Psoas muscle (tissue), 8 donors: ENCODE results near the gene SIPA1L3. TPM values are rescaled to one million over a fixed set of nuclear protein-coding genes. Genes with fewer than 3 reads are reported as not detected.

Experiments
- ATAC-seq, 4 donors: fragments of 200-7000 bp; cut with Tn5 transposase; one replicate each; pipeline ENCODE4 v1.9.1; 2020; ENCODE audit warnings: moderate library complexity in 3 of 4, mild to moderate bottlenecking in 2 of 4
- DNase-seq, 2 donors: peaks; one replicate each; pipeline ENCODE4 v3.0.0-alpha.2; 2020
- H3K27ac ChIP-seq: fragments of 200-600 bp; one replicate; pipeline ENCODE4 v1.8.0; 2022
- H3K27me3 ChIP-seq, 3 donors: fragments of 200-600 bp in 1 of 3; one replicate each; pipeline versions ENCODE4 v1.6.1 to v1.8.0; 2013 to 2022; ENCODE audit warnings: low read length in 2 of 3, mild to moderate bottlenecking in 2 of 3, moderate library complexity in 1 of 3; ENCODE audit not compliant: insufficient read depth in 3 of 3
- H3K36me3 ChIP-seq, 2 donors: fragments of 200-600 bp in 1 of 2; one replicate each; pipeline versions ENCODE4 v1.6.1 to v1.8.0; 2013 to 2022; ENCODE audit warnings: low read depth in 1 of 2, mild to moderate bottlenecking in 1 of 2, moderate library complexity in 1 of 2; ENCODE audit not compliant: insufficient read depth in 1 of 2
- H3K4me1 ChIP-seq: fragments of 200-600 bp; one replicate; pipeline ENCODE4 v1.8.0; 2022
- H3K4me3 ChIP-seq: fragments of 200-600 bp; one replicate; pipeline ENCODE4 v1.8.0; 2022; ENCODE audit warnings: mild to moderate bottlenecking
- H3K9me3 ChIP-seq: fragments of 200-600 bp; one replicate; pipeline ENCODE4 v1.8.0; 2022
- CTCF ChIP-seq: fragments of 200-600 bp; IDR thresholded peaks from one replicate; pipeline ENCODE4 v1.8.0; 2022; ENCODE audit warnings: antibody characterized with exemption
- WGBS, 3 donors: extraction: QIAGEN DNeasy Blood & Tissue Kit; methylation state at CpG; one replicate each; pipeline versions ENCODE4 v1.1.6 to v1.1.7; 2013; 5-methylcytosine and 5-hydroxymethylcytosine counted together
- intact Hi-C, 2 donors: fragments of 100-400 bp; cut with DNase I; formaldehyde crosslinking; loops; one replicate each; pipeline versions ENCODE4 v1.11.0 to v1.14.2; 2022
- polyA plus RNA-seq, 3 donors: library from polyadenylated mRNA; stranded (reverse); fragments of 200-250 nt; gene quantifications; one replicate each; pipeline ENCODE4 v1.2.3, GENCODE V29; 2013
- total RNA-seq, 4 donors: library from RNA; stranded (reverse); fragmentation: NEBNext Ultra II Directional in 2 of 4; extraction: Animal tissue kit (Norgen Biotek cat#: 25700) in 2 of 4; gene quantifications; one replicate each; pipeline versions ENCODE4 v1.2.1 to v1.2.4, GENCODE V29; 2021 to 2023
- donor health status: healthy with polysubstance abuse.
- donor health status: DM: no; HTN: no; CAD: no; lungs with moderate emphysema.
- donor health status: Bipolar disorder and iron deficiency.
- donor health status: healthy.
- donor health status: DM: yes; HTN: yes; CAD: no.
- donor health status: DM: no; HTN: no; CAD: no.
- donor health status: DM: no; HTN: no; CAD: no.
- donor health status: DM: yes; HTN: yes; CAD: no.

Gene SIPA1L3
- total and polyA plus RNA-seq, 7 donors, result 2.9 to 28.2 (median 8.3) TPM

- WGBS, 3 donors, result 91 to 97% (median 97%) methylated on average over 13 of the region's 13 CpGs
- intact Hi-C loops, result no loop called here
Observed at GRCh38 chr19:38194061-38194701, 287.2 kb downstream of the SIPA1L3 start.

GRCh38 chr19:38195237-38195636 is 288.2 kb downstream of the SIPA1L3 start:
- Histone ChIP-seq H3K27me3 (no peaks in the 10 kb centered on the region), H3K4me3 (no peak overlapping the region), H3K4me1 (no peaks in the 10 kb centered on the region), H3K9me3 (no peaks in the 10 kb centered on the region), H3K36me3 (peaks cover 3 to 37% of the 10 kb centered on the region in 2 donors), H3K27ac (no peak overlapping the region)
- DNase-seq (no peak), ATAC-seq (no peak)
- TF ChIP-seq CTCF, result no peak
- WGBS, 3 donors, result 79 to 92% (median 92%) methylated on average over 10 of the region's 10 CpGs
- intact Hi-C loops, result no loop called here

More at GRCh38 chr19:38194061-38194701, 287.2 kb downstream of the SIPA1L3 start:
- Histone ChIP-seq H3K4me3 (no peak overlapping the region), H3K27ac (no peak overlapping the region), H3K36me3 (peaks cover 3 to 30% of the 10 kb centered on the region in 2 donors), H3K9me3 (no peaks in the 10 kb centered on the region), H3K4me1 (no peaks in the 10 kb centered on the region), H3K27me3 (no peaks in the 10 kb centered on the region)
- no peak for ATAC-seq
- no peak for TF ChIP-seq CTCF
- no peak for DNase-seq

- H3K4me1 ChIP-seq, result no peaks in the 10 kb centered on the region
- H3K27me3 ChIP-seq, result no peaks in the 10 kb centered on the region
- TF ChIP-seq CTCF, result no peak
- H3K36me3 ChIP-seq, result peaks cover 6 to 47% of the 10 kb centered on the region in 2 donors
- H3K9me3 ChIP-seq, result no peaks in the 10 kb centered on the region
- ATAC-seq (no peak), DNase-seq (no peak)
- H3K4me3 ChIP-seq, result no peak overlapping the region
- H3K27ac ChIP-seq, result no peak overlapping the region
- WGBS, 3 donors, result 93 to 97% (median 95%) methylated on average over 13 of the region's 13 CpGs
- intact Hi-C loops, result no loop called here
Observed at GRCh38 chr19:38196245-38196837, 289.3 kb downstream of the SIPA1L3 start.

- no peaks in the 10 kb centered on the region for H3K27me3 ChIP-seq
- H3K9me3 ChIP-seq, result no peaks in the 10 kb centered on the region
- no peak for ATAC-seq
- H3K27ac ChIP-seq, result no peak overlapping the region
- DNase-seq, result no peak
- WGBS, 3 donors, result 92 to 93% (median 93%) methylated on average over 23 of the region's 23 CpGs
- no peak overlapping the region for H3K4me3 ChIP-seq
- TF ChIP-seq CTCF, result no peak
- H3K36me3 ChIP-seq, result peaks cover 7 to 49% of the 10 kb centered on the region in 2 donors
- no peaks in the 10 kb centered on the region for H3K4me1 ChIP-seq
- intact Hi-C loops, result no loop called here
Observed at GRCh38 chr19:38196948-38197656, 290.1 kb downstream of the SIPA1L3 start.
